Liver (tissue), 3 donors: Measurements from ENCODE around the gene MESD.

ENCODE experiments used
- ATF3 ChIP-seq: IDR thresholded peaks from 2 replicates; pipeline ENCODE4 v1.6.1; 2016; ENCODE audit warnings: antibody characterized with exemption
- CTCF ChIP-seq: fragments of 150-350 bp; IDR thresholded peaks from 2 replicates; pipeline ENCODE4 v1.5.1; 2017; ENCODE audit warnings: improper control_type of control experiment, low read depth, low read length; ENCODE audit not compliant: missing input control
- FOXA1 ChIP-seq: IDR thresholded peaks from 2 replicates; pipeline ENCODE4 v1.6.1; 2016; ENCODE audit warnings: antibody characterized with exemption
- GABPA ChIP-seq, 2 donors: IDR thresholded peaks in 1 of 2; conservative IDR thresholded peaks in 1 of 2; 2 replicates each; pipeline ENCODE4 v1.6.1; 2016; ENCODE audit warnings: antibody characterized with exemption in 2 of 2, mild to moderate bottlenecking in 1 of 2, moderate library complexity in 1 of 2
- HNF4G ChIP-seq: IDR thresholded peaks from 2 replicates; pipeline ENCODE4 v1.6.1; 2016; ENCODE audit warnings: antibody characterized with exemption
- REST ChIP-seq: IDR thresholded peaks from 2 replicates; pipeline ENCODE4 v1.6.1; 2016; ENCODE audit warnings: antibody characterized with exemption, mild to moderate bottlenecking
- YY1 ChIP-seq: IDR thresholded peaks from 2 replicates; pipeline ENCODE4 v1.6.1; 2016; ENCODE audit warnings: antibody characterized with exemption, mild to moderate bottlenecking
- TF ChIP-seq, protein P1 (sequence below): IDR thresholded peaks from 2 replicates; pipeline ENCODE4 v1.6.1; 2016; ENCODE audit warnings: antibody characterized with exemption
- donor health status: healthy.
- donor health status: healthy.

GRCh38 chr15:80989081-80989517, 520 bp downstream of the MESD start:
- TF ChIP-seq CTCF, result no peak
- TF ChIP-seq ATF3, result no peak
- TF ChIP-seq, protein P1, sequence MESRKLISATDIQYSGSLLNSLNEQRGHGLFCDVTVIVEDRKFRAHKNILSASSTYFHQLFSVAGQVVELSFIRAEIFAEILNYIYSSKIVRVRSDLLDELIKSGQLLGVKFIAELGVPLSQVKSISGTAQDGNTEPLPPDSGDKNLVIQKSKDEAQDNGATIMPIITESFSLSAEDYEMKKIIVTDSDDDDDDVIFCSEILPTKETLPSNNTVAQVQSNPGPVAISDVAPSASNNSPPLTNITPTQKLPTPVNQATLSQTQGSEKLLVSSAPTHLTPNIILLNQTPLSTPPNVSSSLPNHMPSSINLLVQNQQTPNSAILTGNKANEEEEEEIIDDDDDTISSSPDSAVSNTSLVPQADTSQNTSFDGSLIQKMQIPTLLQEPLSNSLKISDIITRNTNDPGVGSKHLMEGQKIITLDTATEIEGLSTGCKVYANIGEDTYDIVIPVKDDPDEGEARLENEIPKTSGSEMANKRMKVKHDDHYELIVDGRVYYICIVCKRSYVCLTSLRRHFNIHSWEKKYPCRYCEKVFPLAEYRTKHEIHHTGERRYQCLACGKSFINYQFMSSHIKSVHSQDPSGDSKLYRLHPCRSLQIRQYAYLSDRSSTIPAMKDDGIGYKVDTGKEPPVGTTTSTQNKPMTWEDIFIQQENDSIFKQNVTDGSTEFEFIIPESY, result no peak
- no peak for TF ChIP-seq FOXA1
- TF ChIP-seq HNF4G, result no peak
- no peak for TF ChIP-seq REST
- no peak for TF ChIP-seq GABPA (IDR thresholded peaks at IDR 0.05 in 1 of 2, conservative IDR thresholded peaks at IDR 0.05 in 1 of 2)
- no peak for TF ChIP-seq YY1
